ENCODE data around the gene ADAM19.

ADAM19 gene, protein sequence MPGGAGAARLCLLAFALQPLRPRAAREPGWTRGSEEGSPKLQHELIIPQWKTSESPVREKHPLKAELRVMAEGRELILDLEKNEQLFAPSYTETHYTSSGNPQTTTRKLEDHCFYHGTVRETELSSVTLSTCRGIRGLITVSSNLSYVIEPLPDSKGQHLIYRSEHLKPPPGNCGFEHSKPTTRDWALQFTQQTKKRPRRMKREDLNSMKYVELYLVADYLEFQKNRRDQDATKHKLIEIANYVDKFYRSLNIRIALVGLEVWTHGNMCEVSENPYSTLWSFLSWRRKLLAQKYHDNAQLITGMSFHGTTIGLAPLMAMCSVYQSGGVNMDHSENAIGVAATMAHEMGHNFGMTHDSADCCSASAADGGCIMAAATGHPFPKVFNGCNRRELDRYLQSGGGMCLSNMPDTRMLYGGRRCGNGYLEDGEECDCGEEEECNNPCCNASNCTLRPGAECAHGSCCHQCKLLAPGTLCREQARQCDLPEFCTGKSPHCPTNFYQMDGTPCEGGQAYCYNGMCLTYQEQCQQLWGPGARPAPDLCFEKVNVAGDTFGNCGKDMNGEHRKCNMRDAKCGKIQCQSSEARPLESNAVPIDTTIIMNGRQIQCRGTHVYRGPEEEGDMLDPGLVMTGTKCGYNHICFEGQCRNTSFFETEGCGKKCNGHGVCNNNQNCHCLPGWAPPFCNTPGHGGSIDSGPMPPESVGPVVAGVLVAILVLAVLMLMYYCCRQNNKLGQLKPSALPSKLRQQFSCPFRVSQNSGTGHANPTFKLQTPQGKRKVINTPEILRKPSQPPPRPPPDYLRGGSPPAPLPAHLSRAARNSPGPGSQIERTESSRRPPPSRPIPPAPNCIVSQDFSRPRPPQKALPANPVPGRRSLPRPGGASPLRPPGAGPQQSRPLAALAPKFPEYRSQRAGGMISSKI

DNA sequence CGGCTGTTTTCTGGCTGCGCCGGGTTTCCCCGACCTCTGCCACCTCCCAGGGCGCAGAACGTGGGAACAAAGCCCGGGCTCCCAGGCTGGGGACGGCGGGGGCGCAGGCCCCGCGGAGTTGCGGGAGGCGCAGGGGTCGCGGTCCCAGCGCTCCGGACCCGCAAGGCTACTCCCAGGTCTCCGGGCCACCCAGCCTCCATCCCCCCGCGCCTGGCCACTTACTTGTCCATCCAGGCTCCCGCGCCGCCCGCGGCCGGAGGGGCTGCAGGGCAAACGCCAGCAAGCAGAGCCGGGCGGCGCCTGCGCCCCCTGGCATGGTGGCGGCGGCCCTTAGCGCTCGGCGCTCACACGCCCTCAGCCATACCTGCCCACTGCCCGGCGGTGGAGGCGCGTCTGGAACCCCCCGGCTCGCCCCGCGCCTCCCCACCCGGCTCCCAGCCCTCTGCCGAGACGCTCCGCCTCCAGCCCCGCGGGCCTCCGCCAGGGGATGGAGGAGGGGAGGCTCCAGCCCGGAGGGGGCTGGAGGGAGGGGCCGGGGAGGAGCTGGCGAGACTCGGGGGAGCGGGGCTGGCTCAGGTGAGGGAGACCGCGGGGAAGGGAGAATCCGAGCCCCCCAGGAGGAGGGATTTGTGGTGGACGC, at the start of gene ADAM19:
Gene ADAM19, minus strand, starts transcription at position 395 of the 640 bp plus-strand sequence. Its CDS starts 79 bp downstream, at position 316.
- in situ Hi-C loops (cut with MboI; ENCODE audit: low pct_unique_long_range_greater_than_20kb, low sequenced_read_pairs, unreplicated experiment): no loop called here
- TF ChIP-seq, protein P1, sequence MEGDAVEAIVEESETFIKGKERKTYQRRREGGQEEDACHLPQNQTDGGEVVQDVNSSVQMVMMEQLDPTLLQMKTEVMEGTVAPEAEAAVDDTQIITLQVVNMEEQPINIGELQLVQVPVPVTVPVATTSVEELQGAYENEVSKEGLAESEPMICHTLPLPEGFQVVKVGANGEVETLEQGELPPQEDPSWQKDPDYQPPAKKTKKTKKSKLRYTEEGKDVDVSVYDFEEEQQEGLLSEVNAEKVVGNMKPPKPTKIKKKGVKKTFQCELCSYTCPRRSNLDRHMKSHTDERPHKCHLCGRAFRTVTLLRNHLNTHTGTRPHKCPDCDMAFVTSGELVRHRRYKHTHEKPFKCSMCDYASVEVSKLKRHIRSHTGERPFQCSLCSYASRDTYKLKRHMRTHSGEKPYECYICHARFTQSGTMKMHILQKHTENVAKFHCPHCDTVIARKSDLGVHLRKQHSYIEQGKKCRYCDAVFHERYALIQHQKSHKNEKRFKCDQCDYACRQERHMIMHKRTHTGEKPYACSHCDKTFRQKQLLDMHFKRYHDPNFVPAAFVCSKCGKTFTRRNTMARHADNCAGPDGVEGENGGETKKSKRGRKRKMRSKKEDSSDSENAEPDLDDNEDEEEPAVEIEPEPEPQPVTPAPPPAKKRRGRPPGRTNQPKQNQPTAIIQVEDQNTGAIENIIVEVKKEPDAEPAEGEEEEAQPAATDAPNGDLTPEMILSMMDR (IDR thresholded peaks at IDR 0.05; ENCODE audit: extremely low read depth, insufficient read depth, missing control alignments): peak; percentile 8
- peak; percentile 84 for DNase-seq (ENCODE audit: low spot score)

DNA sequence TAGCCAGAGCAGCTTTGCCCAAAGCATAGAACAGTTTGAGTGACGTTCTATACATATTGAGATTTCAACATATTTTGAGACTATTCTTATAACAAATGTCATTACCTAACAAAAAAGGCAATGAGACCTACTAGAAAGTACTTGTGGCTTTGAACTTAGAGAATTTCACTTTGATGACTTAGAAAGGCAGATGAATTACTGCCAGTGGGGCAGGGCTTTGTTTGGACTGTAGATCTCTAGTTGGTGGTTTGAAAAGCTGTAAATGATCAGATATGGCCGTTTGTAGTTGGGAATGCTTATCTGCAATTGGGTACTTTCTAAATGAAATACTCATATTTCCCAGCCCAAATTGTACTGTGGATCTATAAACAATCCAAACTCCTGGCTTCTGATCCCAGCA, 48.6 kb upstream of the ADAM19 start:
- in situ Hi-C loops (cut with MboI; ENCODE audit: low pct_unique_long_range_greater_than_20kb, low sequenced_read_pairs, unreplicated experiment): no loop called here
- no peak for DNase-seq (ENCODE audit: low spot score)
- TF ChIP-seq, protein P1 (IDR thresholded peaks at IDR 0.05; ENCODE audit: extremely low read depth, insufficient read depth, missing control alignments): no peak

DNA sequence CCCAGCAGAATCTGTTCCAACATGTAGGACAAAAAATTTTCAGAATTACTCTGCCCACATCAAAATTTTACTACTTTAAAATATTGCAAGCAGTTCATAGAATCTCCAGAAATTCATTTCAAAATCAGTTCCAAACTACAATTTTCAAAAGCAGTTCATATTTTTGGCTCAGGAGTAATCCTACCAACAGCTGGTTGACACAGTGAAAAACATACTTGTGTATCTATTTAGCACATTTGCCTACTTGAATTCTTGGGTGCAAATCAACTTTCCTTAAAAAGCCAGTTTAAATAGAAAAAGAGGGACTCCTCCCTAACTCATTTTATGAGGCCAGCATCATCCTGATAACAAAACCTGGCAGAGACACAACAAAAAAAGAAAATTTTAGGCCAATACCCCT, 45.2 kb upstream of the ADAM19 start:
- in situ Hi-C loops (cut with MboI; ENCODE audit: low pct_unique_long_range_greater_than_20kb, low sequenced_read_pairs, unreplicated experiment): no loop called here
- DNase-seq (ENCODE audit: low spot score): no peak
- TF ChIP-seq, protein P1 (IDR thresholded peaks at IDR 0.05; ENCODE audit: extremely low read depth, insufficient read depth, missing control alignments): no peak

DNA sequence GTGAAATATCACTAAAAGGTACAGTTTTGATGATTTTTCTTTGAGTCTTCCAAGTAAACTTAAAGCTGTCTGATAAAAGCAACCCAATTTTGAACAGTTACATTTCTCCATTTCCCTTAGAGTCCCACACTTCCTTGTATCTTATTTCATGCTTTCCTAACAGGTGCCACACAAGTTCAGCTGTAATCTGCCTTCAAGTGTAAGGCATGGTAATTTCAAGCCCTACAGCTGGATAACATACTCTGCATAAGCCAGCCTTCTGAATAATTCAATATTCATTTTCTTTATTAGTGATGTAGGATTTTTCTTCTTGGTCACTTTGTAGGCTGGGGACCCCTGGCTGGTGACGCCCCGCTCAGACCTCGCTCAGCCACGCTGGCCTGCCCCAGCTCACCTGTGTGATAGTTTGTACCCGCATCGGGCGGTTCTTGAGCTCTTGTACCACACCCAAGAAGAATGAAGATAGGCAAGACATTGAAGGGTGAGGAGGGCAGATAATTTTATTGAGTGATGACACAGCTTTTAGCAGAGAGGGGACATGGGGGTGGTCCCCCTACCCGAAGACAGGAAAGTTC, 42.7 kb upstream of the ADAM19 start:
- DNase-seq (ENCODE audit: low spot score): no peak
- TF ChIP-seq, protein P1 (IDR thresholded peaks at IDR 0.05; ENCODE audit: extremely low read depth, insufficient read depth, missing control alignments): no peak
- in situ Hi-C loops (cut with MboI; ENCODE audit: low pct_unique_long_range_greater_than_20kb, low sequenced_read_pairs, unreplicated experiment): no loop called here

DNA sequence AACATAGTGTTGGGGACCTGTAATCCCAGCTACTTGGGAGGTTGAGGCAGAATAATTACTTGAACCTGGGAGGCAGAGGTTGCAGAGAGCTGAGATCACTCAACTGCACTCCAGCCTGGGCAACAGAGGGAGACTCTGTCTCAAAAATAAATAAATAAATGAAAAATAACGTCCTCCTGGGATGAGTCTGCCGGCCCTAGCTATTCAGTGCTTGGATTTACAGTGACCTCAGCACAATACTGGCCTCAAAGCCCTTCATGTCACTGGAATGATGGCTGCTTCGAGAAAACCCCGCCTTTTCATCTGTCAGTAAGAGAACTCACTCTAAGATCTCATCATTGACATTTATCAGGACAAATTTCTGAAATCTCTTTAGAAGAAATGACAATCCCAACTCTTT, 41.2 kb upstream of the ADAM19 start:
- TF ChIP-seq, protein P1 (IDR thresholded peaks at IDR 0.05; ENCODE audit: extremely low read depth, insufficient read depth, missing control alignments): no peak
- in situ Hi-C loops (cut with MboI; ENCODE audit: low pct_unique_long_range_greater_than_20kb, low sequenced_read_pairs, unreplicated experiment): no loop called here
- DNase-seq (ENCODE audit: low spot score): no peak

All from GM13977 (cell line).